ENCODE measurements around the gene ZBED4.

The ZBED4 gene

GRCh38 chr22:49894322-49895054, 40.8 kb downstream of the ZBED4 start:
- Histone ChIP-seq H3K79me2 (ENCODE audit: insufficient read depth, low read length) (no peaks in the 10 kb centered on the region), H3K36me3 (ENCODE audit: insufficient read depth, low read length) (peaks cover 45% of the 10 kb centered on the region), H3K9me3 (ENCODE audit: low read length) (no peaks in the 10 kb centered on the region), H3K27me3 (ENCODE audit: insufficient read depth, low read length) (no peaks in the 10 kb centered on the region), H3K27ac (ENCODE audit: low read depth, low read length, poor library complexity, severe bottlenecking) (no peak overlapping the region), H2AFZ (ENCODE audit: low read length) (no peak overlapping the region), H3K9ac (ENCODE audit: low read length) (no peak overlapping the region), H3K9me2 (ENCODE audit: low read depth, low read length) (no peaks in the 10 kb centered on the region), H3F3A (ENCODE audit: insufficient read depth, low read length) (no peaks in the 10 kb centered on the region), H3K4me3 (ENCODE audit: low read depth, low read length, poor library complexity, severe bottlenecking) (no peak overlapping the region), H3K4me2 (ENCODE audit: low read length) (no peak overlapping the region), H4K20me1 (ENCODE audit: insufficient read depth, low read length) (no peaks in the 10 kb centered on the region), H3K4me1 (ENCODE audit: insufficient read depth, low read length, severe bottlenecking) (no peaks in the 10 kb centered on the region)
- TF ChIP-seq EZH2 (IDR thresholded peaks at IDR 0.05; ENCODE audit: borderline replicate concordance, low read length), result no peak
- TF ChIP-seq CTCF (IDR thresholded peaks at IDR 0.05; ENCODE audit: low read length), result no peak

GRCh38 chr22:49896201-49896600, 42.6 kb downstream of the ZBED4 start:
- no peak overlapping the region for H3K9ac ChIP-seq (ENCODE audit: low read length)
- H3K9me2 ChIP-seq (ENCODE audit: low read depth, low read length), result no peaks in the 10 kb centered on the region
- H3K4me3 ChIP-seq (ENCODE audit: low read depth, low read length, poor library complexity, severe bottlenecking), result no peak overlapping the region
- H3K27ac ChIP-seq (ENCODE audit: low read depth, low read length, poor library complexity, severe bottlenecking), result no peak overlapping the region
- TF ChIP-seq CTCF (IDR thresholded peaks at IDR 0.05; ENCODE audit: low read length), result no peak
- no peak overlapping the region for H3K4me2 ChIP-seq (ENCODE audit: low read length)
- H3K9me3 ChIP-seq (ENCODE audit: low read length), result no peaks in the 10 kb centered on the region
- no peaks in the 10 kb centered on the region for H3K27me3 ChIP-seq (ENCODE audit: insufficient read depth, low read length)
- peaks cover 39% of the 10 kb centered on the region for H3K36me3 ChIP-seq (ENCODE audit: insufficient read depth, low read length)
- H3F3A ChIP-seq (ENCODE audit: insufficient read depth, low read length), result no peaks in the 10 kb centered on the region
- no peaks in the 10 kb centered on the region for H3K4me1 ChIP-seq (ENCODE audit: insufficient read depth, low read length, severe bottlenecking)
- no peaks in the 10 kb centered on the region for H4K20me1 ChIP-seq (ENCODE audit: insufficient read depth, low read length)
- H3K79me2 ChIP-seq (ENCODE audit: insufficient read depth, low read length), result no peaks in the 10 kb centered on the region
- no peak overlapping the region for H2AFZ ChIP-seq (ENCODE audit: low read length)

- H3K9ac ChIP-seq (ENCODE audit: low read length), result no peak overlapping the region
- no peaks in the 10 kb centered on the region for H3K9me2 ChIP-seq (ENCODE audit: low read depth, low read length)
- H3K79me2 ChIP-seq (ENCODE audit: insufficient read depth, low read length), result no peaks in the 10 kb centered on the region
- no peaks in the 10 kb centered on the region for H3K9me3 ChIP-seq (ENCODE audit: low read length)
- no peaks in the 10 kb centered on the region for H3K4me1 ChIP-seq (ENCODE audit: insufficient read depth, low read length, severe bottlenecking)
- H3K36me3 ChIP-seq (ENCODE audit: insufficient read depth, low read length), result peaks cover 41% of the 10 kb centered on the region
- no peaks in the 10 kb centered on the region for H3F3A ChIP-seq (ENCODE audit: insufficient read depth, low read length)
- no peaks in the 10 kb centered on the region for H4K20me1 ChIP-seq (ENCODE audit: insufficient read depth, low read length)
- H3K27ac ChIP-seq (ENCODE audit: low read depth, low read length, poor library complexity, severe bottlenecking), result no peak overlapping the region
- no peaks in the 10 kb centered on the region for H3K27me3 ChIP-seq (ENCODE audit: insufficient read depth, low read length)
- H2AFZ ChIP-seq (ENCODE audit: low read length), result no peak overlapping the region
- TF ChIP-seq EZH2 (IDR thresholded peaks at IDR 0.05; ENCODE audit: borderline replicate concordance, low read length), result no peak
- TF ChIP-seq CTCF (IDR thresholded peaks at IDR 0.05; ENCODE audit: low read length), result no peak
- no peak overlapping the region for H3K4me3 ChIP-seq (ENCODE audit: low read depth, low read length, poor library complexity, severe bottlenecking)
- no peak overlapping the region for H3K4me2 ChIP-seq (ENCODE audit: low read length)
Measured at GRCh38 chr22:49897015-49897684, 43.5 kb downstream of the ZBED4 start.

All from OCI-LY1 (cell line).